ENCODE results near the gene OXSR1.
"Not testable (repeated sequence)": the region's sequence is repeated elsewhere in the genome, so short reads cannot be mapped to it uniquely, and the experiment has no call there.

The OXSR1 gene

DNA sequence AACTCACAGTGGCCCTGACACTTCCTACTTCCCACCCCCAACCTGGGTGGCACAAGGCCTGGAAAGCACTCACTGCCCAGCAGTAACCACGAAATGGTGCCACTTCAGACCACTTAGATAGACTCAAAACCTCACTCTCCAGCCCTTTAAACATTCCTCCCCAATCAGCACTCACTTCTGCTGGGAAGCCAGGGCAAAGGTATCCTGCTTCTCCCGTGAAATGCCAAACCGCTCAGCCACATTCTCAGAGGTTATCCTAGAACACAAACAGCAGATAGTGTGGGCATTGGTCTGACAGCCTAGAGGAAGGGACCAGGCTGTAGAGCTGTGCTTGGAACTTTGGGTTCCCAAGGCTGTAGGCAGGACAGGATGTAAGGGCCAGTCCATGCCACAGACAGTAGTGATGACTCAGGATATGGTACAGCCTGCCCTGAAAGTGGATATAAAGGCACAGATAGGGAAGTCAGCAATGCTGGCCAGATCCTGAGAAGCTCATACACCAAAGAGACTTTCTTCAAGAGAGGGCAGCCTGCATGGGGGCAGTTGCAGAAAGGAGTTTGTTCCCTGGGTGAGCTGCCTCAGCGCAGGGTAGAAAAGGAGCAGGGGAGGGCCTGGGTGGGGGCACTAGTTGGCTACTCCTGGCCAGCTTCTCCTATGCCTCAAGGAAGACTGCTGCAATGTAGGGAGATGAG lies 37.6 kb upstream of the OXSR1 start:
- no peak for DNase-seq (ENCODE audit: extremely low read depth in 1 of 2, low read depth in 1 of 2)

DNA sequence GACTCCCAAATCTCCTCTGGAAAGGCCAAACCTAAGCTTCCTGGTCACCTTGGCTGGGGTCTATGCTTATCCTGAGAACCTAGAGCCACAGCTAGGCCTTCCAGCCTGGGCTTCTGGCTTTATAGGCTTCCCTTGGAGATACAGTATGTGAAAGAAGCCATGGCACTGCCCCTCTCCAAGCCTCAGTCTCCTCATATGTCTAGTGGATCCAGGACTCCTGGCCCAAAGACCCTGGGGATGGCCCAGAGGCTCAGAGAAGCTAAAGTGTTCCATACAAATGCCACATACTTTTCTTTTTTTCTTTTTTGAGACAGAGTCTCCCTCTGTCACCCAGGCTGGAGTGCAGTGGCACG lies 37.1 kb upstream of the OXSR1 start:
- DNase-seq (ENCODE audit: extremely low read depth in 1 of 2, low read depth in 1 of 2), result no peak

DNA sequence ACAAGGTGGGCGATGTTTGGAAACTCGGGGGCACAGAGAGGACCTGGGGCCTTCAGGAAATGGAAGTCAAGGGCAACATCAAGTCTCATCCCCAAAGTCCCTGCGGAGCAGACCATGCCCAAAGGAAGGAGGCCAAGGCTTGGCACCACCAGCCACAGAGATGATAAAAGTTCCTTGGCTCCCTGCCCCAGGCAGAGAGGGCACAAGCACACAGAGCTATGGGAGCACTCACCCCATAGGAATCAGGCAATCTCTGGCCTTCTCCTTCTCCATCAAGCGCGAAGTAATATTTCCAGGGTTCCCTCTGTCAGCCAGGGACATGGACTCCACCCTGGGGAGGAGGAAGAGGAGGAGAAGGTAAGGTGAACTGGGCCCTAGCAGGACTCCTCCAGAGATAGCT lies 36.3 kb upstream of the OXSR1 start:
- no peak for DNase-seq (ENCODE audit: extremely low read depth in 1 of 2, low read depth in 1 of 2)

DNA sequence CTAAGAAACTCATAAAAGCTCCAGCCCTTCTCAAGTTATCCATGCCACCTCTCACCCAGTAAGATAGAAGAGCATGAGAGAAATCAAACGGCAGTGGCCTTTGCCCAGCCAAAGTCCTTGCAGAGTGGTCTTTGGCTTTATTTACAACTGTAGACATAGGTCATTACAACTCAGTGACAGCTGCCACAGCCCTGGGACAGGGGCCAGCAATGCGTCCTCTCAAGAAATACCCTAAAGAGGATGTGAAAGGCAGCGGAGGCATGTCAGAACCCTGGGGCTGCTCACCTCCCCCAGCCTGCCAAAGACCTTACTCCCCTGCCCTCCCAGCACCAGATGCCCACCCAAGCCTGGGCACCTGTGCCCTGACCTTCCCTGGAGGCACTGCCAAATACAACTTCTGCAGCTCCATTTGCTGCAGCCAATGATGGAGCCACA lies 34.7 kb upstream of the OXSR1 start:
- no peak for DNase-seq (ENCODE audit: extremely low read depth in 1 of 2, low read depth in 1 of 2)

DNA sequence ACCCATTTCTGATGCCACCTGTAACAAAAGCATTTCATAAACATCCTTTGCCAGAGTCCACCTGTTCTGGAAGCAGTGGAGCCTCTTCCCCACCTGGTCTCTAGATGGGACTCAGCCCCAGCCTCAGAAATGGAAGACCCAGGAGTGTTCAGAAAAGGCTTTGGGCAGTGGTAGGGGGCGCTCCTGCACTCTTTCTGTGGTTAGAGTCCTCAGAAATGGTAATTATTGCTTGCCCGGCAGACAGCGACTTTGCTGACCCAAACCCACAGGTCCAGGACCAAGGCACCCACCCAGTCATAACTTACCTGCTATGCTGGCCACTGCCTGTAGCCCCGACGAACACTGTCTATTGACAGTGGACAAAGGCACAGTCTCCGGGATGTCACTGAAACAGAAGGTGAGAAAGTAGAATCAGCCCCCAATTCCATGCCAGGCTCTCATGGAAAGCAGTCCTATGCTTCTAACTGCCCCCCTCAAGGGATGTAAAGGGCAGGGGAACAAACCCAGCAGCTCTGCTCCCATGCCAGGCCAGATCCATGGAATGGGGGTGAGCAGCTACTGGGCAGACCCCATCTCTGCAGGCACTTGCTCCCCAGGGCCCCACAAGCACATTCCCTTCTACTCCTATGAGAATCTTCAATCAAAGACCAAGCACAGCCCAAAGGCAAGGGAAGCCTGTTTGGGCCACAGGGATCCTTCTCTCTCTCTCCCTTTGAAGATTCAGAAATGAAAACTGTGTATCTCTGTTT lies 33.5 kb upstream of the OXSR1 start:
- no peak for DNase-seq (ENCODE audit: extremely low read depth in 1 of 2, low read depth in 1 of 2)

DNA sequence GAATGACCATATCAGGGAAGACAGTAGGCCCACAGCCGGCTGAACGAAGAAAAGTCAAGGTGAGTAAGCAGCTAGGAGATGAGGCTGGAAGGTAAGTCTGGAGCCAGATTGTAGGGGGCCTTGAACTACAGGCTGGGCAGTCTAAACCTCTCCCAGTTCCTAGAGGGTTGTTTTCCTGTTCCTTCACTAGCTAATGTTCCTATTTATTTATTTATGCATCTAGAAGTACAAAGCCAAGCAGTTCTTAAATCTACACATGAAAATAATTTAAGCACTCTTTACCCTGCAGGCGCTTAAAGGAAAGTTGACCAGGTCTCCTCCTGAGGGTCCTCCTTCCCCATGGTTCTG lies 32.2 kb upstream of the OXSR1 start:
- no peak for DNase-seq (ENCODE audit: extremely low read depth in 1 of 2, low read depth in 1 of 2)

DNA sequence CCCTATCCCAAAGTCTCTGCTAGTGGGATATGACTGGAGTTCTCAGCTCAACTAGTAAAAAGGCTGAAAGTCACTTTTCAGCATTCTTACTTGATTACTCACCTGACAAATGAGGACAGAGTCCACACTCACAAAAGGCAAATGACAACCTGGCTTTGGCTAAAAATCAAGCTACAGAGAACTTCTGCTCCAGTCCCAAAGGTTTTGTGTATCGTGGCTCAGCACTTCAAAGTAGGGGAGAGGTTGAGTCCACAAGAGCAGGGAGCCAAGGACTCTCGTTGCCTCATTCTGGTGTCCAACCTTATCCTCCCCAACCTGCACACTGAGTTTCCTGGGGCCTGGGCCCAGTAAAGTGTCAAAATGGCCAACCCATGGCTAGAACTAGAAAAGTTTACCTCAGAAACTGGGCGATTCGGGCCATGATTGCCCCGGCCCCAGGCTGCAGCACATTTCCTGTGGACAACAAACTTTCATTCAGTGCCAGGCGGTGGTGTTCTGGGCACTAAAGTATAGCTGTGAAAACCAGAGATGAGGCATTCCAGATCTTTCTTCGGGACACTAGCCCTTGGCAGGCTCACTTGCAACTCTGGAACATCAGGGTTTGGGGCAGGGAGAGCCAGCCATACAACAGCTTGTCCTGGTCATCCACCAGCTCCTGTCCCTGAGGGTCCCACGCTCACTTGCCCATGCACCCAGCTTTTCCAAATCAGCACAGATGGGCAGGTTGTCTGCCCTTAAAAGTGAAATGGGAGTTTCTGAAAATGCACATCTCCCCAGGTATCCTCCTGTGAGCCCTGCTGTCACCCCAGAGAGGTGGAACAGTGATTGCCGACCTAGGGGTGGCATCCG lies 31.6 kb upstream of the OXSR1 start:
- no peak for DNase-seq (ENCODE audit: extremely low read depth in 1 of 2, low read depth in 1 of 2)

DNA sequence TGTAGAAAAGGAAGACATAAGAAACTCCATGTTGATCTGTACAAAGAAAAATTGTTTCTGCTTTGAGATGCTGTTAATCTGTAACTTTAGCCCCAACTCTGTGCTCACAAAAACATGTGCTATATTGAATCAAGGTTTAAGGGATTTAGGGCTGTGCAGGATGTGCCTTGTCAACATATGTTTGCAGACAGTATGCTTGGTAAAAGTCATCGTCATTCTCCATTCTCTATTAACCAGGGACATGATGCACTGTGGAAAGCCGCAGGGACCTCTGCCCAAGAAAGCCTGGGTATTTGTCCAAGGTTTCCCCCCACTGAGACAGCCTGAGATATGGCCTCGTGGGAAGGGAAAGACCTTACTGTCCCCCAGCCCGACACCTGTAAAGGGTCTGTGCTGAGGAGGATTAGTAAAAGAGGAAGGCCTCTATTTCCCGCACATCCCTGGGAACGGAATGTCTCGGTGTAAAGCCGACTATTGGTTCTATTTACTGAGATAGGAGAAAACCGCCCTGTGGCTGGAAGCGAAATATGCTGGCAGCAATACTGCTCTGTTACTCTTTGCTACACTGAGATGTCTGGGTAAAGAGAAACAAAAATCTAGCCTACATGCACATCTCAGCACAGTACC lies 30.7 kb upstream of the OXSR1 start:
- not testable (repeated sequence) for DNase-seq (ENCODE audit: extremely low read depth in 1 of 2, low read depth in 1 of 2)

DNA sequence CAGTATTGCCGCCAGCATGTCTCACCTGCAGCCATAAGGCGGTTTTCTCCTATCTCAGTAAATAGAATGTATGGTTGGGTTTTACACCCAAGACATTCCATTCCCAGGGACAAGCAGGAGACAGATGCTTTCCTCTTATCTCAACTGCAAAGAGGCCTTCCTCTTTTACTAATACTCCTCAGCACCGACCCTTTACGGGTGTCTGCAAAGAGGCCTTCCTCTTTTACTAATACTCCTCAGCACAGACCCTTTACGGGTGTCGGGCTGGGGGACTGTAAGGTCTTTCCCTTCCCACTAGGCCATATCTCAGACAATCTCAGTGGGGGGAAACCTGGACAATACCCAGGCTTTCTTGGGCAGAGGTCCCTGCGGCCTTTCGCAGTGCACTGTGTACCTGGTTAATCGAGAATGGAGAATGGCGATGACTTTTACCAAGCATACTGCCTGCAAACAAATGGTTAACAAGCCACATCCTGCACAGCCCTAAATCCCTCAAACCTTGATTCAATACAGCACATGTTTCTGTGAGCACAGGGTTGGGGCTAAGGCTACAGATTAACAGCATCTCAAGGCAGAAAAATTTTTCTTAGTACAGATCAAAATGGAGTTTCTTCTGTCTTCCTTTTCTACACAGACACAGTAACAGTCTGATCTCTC lies 29.6 kb upstream of the OXSR1 start:
- not testable (repeated sequence) for DNase-seq (ENCODE audit: extremely low read depth in 1 of 2, low read depth in 1 of 2)

DNA sequence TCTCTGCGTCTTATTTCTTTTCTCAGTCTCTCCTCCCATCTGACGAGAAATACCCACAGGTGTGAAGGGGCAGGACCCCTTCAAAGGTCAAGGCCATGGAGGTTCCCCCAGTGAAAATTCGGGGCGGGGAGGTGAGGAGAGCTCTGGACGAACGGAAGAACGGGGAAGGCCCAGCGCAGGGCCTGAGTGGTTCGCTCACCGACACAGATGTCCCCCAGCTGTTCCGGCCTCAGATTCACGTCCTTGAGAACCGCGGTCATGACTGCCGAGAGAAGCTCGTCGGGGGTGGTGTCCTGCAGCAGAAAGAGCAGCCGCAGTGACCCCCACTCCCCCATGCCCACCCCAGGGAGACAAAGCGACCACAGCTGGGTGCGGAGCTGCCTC lies 29.0 kb upstream of the OXSR1 start:
- no peak for DNase-seq (ENCODE audit: extremely low read depth in 1 of 2, low read depth in 1 of 2)

DNA sequence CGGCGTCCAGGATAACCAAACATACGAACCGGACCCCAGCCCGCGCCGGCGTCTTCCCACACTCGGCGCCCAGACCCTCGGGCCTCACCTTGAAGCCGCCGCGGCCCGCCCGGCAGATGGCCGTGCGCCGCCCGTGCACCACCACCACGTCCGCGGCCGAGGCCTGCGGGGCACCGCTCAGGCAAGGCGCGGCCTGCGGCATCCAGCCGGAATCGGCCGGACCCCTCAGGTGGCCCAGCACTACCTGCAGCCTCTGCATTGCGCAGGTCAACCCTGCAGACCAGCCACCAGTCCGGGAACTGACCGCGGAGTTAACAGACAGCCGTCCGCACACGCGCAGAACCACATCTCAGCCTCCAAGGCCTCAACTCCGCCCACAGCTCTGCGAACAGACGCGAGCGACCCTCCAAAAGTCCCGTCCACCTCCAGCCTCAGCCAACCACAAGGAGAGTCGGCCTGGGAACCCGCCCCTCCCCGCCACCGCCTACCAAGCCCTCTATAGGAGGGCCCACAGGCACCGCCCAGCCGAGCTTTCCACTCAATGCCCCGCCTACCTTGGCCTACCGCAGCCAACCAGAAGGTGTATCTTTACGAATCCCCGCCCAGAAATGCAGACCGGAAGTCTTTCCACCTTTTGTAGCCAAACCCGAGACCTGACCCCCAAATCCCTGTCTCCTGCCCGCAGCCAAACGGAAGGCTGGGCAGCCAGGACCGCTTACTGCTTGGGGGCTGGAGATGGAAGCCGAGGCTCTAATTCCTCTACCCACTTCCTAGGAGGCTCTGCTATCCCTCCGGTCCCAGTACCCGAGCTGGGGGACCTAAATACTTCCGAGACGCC lies 28.3 kb upstream of the OXSR1 start, which contains the start of gene ACAA1:
Gene ACAA1 (minus strand): TSS at position 351 of the 838 bp plus-strand sequence. CDS start 92 bp downstream, at position 259.
- DNase-seq (ENCODE audit: extremely low read depth in 1 of 2, low read depth in 1 of 2), result peak; percentile 96 to 100

DNA sequence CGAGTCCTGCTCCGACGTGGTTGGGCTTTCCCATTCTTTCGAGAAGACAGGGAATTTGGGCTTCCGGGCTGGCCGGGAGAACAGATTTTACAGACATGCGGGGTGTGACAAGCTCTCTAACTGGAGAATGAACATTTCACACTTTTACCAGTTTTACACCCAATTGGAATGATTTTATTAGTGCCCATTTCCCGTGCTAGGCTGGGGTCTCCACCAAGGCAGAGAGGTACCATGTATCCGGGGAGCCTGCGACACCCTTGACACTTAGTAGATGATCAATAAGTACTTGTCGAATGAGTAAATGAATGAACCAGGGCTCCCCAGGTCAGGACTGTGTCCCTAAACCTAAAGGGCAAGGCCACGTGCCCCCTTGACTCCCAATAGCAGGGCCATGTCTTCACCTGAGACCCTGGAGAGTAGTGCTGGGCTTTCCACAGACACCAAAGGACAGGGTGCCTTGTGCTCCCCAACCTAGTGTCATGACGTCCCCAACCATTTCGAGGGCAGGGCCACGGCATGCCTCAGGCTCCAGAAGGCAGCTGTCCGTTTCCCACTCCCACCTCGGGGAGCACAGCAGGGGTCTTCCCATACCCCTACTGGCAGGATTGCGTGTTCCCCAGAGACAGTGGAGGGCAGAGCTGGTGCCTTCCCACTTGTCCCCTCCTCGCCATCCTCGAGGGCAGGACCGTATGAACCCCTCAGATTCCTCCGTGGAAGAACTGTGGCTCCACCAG lies 27.6 kb upstream of the OXSR1 start:
- DNase-seq (ENCODE audit: extremely low read depth in 1 of 2, low read depth in 1 of 2), result peak in 1 of 2 donors; percentile 7

DNA sequence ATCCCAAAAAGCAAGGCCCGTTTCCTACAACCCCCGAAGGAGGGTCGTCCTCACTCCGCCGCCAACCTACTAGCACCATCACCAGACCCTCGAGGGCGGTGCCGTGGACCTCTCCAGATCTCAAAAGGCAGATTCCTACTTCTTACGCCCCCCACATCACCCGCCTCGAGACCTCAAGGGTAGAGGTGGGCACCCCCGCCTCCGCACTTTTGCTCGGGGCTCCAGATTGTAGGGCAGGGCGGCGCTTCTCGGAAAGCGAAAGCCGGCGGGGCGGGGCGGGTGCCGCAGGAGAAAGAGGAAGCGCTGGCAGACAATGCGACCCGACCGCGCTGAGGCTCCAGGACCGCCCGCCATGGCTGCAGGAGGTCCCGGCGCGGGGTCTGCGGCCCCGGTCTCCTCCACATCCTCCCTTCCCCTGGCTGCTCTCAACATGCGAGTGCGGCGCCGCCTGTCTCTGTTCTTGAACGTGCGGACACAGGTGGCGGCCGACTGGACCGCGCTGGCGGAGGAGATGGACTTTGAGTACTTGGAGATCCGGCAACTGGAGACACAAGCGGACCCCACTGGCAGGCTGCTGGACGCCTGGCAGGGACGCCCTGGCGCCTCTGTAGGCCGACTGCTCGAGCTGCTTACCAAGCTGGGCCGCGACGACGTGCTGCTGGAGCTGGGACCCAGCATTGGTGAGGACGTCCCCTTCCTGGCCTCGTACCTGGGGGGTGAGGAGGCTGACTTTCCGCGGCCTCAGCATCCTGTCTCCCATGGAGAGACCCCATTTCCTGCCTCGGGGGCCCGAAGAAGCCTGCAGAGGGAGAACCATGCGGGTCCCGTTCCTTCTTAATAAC lies 26.8 kb upstream of the OXSR1 start, which contains the start of gene MYD88:
Gene MYD88 (plus strand): TSS at position 313 of the 842 bp plus-strand sequence. CDS start 40 bp downstream, at position 353.
- peak; percentile 77 to 86 for DNase-seq (ENCODE audit: extremely low read depth in 1 of 2, low read depth in 1 of 2)

DNA sequence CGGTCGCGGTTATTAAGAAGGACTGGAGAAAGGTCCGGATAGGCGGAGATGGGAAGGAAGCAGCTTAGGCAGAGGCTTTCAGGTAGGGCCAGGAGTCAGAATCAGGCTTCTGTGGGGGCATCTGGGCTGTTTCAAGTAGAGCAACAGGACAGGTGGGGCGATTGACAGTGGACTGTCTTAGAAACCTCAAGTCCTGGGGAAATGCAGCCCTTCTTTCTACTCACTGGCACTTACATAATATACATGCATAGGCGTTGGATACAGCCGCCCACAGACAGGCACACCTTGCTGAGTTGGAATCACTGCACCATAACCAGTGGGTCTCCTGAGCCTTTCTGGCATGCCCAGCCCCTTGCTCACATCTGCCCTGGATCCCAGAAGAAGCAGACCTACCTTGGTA lies 26.1 kb upstream of the OXSR1 start:
- DNase-seq (ENCODE audit: extremely low read depth in 1 of 2, low read depth in 1 of 2), result no peak

DNA sequence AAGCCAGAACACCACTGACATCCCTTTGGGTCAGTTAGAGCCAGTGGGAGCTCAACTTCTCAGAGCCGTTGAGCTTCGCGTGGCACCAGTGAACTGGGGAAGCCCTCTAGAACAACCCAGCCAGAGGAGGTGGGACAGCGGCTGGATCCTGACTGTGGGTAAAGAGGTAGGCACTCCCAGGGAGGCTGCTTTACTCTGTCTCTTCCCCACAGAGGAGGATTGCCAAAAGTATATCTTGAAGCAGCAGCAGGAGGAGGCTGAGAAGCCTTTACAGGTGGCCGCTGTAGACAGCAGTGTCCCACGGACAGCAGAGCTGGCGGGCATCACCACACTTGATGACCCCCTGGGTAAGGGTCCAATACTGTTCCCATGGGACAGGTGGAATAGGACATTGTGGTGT lies 25.7 kb upstream of the OXSR1 start:
- DNase-seq (ENCODE audit: extremely low read depth in 1 of 2, low read depth in 1 of 2), result no peak

DNA sequence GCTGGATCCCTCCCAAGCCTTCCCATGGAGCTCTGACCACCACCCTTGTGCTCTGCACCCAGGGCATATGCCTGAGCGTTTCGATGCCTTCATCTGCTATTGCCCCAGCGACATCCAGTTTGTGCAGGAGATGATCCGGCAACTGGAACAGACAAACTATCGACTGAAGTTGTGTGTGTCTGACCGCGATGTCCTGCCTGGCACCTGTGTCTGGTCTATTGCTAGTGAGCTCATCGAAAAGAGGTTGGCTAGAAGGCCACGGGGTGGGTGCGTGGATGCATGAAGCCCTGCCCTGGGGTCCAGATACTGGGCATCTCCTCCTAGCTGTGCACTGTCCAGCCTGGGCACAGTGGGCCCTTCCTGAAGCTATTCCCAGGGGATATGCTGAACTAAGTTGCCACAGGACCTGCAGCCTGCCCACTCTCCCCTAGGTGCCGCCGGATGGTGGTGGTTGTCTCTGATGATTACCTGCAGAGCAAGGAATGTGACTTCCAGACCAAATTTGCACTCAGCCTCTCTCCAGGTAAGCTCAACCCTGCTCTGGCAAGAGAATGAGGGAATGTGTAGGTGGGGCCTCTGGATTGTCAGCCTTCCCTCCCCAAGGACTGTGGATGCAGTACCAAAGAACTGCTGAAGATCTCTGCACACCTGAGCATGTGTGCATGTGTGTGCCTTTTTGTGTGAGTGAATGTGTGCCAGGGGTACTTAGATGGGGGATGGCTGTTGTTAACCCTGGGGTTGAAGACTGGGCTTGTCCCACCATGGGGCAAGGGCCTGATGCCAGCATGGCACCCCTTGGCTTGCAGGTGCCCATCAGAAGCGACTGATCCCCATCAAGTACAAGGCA lies 24.8 kb upstream of the OXSR1 start:
- no peak for DNase-seq (ENCODE audit: extremely low read depth in 1 of 2, low read depth in 1 of 2)
